Measurements from ENCODE around the gene SLC25A30.

DNA sequence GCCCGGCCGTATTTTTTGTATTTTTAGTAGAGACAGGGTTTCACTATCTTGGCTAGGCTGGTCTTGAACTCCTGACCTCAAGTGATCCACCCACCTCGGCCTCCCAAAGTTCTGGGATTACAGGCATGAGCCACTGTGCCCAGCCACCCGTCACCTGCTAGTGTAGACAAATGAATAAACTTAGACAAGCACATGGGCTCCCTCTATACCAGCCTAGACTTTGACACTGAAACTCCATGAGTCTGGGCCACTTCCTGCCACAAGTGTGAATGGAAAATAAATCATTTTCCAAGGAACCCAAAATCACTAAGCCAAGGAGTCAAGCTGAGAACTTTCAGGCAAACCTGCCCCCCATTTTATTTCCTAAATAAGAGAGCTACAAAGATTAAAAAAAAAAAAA, 50.2 kb downstream of the SLC25A30 start:
- TF ChIP-seq CTCF (IDR thresholded peaks at IDR 0.05) (no peak), POLR2AphosphoS5 (IDR thresholded peaks at IDR 0.05) (no peak), POLR2A (IDR thresholded peaks at IDR 0.05) (no peak)
